CD4-positive, alpha-beta T cell treated with Interleukin-1 beta for 1 hour (primary cell): ENCODE data around the gene MED26.
"Not testable (repeated sequence)": the region's sequence is repeated elsewhere in the genome, so short reads cannot be mapped to it uniquely, and the experiment has no call there.

Experiments
- DNase-seq, 2 donors: peaks; one replicate each; pipeline ENCODE4 v3.0.0-alpha.2; 2020 to 2022

Gene MED26

DNA sequence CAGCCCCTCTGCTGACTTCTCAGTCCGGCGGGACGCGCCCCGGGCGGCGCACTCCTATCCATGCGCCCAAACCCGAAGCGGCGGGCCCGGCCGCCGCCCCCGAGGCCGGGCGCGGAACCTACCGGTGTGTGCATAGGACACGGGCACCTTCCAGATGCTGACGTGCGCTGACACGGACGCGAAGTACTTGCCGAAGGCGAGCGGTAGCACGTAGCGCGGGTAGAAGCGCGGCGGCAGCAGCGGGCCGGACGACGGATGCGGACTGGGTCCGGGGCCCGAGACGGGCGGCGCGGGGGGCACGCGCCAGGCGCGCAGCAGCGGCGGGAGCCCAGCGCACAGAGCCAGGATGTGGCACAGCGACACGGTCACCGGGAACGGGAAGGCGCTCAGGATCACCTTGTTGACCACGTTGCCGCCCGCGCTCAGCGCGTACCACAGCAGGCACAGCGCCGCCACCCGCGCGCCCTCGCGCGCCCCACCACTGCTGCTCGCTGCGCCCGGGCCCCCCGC lies 56.1 kb downstream of the MED26 start:
- peak; percentile 40 to 50 for DNase-seq

GRCh38 chr19:16571283-16571682 lies 56.7 kb downstream of the MED26 start:
- DNase-seq: peak in 1 of 2 donors; percentile 33

DNA sequence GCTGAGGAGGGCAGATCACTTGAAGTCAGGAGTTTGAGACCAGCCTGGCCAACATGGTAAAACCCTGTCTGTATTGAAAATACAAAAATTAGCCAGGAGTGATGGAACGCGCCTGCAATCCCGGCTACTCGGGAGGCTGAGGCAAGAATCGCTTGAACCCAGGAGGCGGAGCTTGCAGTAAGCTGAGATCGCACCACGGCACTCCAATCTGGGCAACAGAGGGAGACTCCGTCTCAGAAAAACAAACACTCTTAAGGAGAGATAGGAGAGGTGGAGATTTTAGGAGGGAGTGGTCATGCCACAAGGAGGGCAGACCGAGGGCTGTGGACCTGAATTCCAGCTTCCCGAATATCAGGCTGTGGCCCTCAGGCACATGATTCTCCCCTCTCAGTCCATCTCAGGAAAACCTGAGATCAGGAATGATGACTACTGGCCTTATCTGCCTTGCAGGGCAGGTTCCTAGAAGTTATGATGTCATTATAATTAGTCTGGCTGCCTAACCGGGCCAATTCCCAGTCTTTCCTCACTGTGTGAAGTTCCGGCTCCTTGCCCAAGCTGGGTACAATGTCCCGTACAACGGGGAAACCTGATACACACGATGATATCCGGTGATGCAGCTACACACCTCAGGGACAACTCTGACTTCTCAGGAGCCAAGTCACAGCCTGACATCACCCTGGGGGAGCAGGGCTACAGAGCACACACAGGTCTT lies 58.2 kb downstream of the MED26 start:
- no peak for DNase-seq

GRCh38 chr19:16566702-16567101 lies 61.3 kb downstream of the MED26 start:
- no peak for DNase-seq

DNA sequence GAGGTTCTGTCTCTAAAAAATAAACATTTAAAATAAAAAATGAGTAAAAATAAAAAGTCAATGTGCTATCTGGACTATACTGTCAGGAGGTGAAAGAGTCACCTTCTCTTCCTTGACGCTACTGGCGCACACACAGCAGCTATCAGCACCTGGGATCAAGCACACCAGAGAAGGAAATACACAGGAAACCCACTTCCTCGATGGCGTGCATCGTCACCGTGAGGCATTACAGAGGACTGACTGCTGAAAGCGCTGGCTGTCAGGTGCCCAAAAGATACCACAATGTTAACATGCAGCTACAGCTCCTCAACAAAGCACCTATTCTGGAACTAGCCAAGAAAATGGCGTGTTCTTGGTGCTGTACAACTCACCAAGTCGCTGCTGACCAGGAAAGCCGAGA lies 61.8 kb downstream of the MED26 start:
- DNase-seq: peak; percentile 88 to 89

DNA sequence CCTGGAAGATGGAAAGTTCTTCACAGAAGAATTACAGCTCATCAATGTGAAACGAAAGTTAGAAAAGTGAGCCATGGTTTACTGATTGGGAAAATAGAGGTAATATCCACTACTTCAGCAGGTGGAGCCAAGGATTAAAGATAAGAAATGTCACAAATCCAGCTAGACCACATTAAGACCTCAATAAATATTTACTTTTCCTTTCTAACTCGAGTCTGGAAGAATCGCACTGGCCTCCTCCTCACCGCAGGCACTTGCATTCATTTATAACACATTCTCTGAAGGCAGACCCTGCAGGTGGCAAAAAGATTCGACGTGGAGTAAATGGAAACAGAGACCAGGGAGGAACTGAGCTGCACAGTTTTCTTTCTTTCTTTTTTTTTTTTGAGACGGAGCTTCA lies 63.2 kb downstream of the MED26 start:
- DNase-seq: no peak

- no peak for DNase-seq
Observed at GRCh38 chr19:16562608-16563025, 65.4 kb downstream of the MED26 start.

GRCh38 chr19:16561382-16561781 lies 66.6 kb downstream of the MED26 start:
- DNase-seq: no peak

GRCh38 chr19:16559780-16560276 lies 68.2 kb downstream of the MED26 start:
- no peak for DNase-seq

- DNase-seq: no peak
Observed at GRCh38 chr19:16554776-16555175, 73.2 kb downstream of the MED26 start.

- DNase-seq: not testable (repeated sequence)
Observed at GRCh38 chr19:16551902-16552301, 76.1 kb downstream of the MED26 start.

DNA sequence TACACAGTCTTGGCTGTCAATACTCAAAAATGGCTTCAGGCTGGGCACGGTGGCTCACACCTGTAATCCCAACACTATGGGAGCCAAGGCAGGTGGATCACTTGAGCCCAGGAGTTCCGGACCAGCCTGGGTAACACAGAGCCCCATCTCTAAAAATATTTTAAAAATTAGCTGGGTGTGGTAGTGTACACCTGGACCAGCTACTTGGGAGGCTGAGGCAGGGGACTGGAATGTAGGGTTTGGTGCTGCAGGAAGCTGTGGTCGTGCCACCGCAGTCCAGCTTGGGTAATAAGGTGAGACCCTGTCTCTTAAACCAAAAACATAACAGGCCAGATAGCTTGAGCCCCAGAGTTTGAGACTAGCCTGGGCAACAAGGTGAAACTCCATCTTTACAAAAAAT lies 79.0 kb downstream of the MED26 start:
- DNase-seq: no peak

DNA sequence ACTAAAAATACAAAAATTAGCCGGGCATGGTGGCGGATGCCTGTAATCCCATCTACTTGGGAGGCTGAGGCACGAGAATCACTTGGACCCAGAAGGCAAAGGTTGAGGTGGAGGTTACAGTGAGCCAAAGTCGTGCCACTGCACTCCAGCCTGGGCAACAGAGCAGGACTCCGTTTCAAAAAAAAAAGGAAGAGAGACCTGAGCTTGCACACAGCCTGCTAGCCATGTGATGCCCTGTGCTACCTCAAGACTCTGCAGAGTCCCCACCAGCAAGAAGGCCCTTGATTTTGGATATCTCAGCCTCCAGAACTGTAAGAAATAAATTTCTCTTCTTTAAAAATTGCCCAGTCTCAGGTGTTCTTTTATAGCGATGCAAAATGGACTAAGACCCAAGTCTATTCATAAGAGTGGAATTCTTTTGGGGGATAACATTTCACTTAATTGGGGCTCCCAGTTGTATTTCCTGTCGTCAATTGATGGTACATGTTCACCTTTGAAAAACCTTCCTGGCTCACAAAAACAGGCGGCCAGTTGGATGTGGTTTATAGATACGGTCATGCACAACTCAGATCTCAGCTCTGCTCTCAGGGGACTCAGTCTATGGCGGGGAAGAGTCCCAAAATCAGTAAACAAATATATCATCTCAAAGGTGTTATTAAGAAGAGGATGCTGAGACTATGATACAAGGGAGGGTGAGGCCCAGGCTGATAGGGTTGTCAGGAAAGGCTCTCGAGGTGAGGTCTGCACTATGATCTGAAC lies 83.4 kb downstream of the MED26 start:
- no peak for DNase-seq

DNA sequence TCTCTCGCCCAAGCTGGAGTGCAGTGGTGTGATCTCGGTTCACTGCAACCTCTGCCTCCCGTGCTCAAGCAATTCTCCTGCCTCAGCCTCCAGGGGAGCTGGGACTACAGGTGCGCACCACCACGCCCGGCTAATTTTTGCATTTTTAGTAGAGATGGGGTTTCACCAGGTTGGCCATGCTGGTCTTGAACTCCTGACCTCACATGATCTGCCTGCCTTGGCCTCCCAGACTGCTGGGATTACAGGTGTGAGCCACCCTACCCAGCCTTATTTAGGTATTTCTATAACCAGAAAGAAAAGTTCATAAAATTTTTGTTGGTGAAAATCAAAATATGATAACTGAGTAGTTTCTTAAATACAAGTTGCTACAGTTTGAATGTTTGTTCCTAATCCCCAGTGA lies 84.3 kb downstream of the MED26 start:
- not testable (repeated sequence) for DNase-seq

DNA sequence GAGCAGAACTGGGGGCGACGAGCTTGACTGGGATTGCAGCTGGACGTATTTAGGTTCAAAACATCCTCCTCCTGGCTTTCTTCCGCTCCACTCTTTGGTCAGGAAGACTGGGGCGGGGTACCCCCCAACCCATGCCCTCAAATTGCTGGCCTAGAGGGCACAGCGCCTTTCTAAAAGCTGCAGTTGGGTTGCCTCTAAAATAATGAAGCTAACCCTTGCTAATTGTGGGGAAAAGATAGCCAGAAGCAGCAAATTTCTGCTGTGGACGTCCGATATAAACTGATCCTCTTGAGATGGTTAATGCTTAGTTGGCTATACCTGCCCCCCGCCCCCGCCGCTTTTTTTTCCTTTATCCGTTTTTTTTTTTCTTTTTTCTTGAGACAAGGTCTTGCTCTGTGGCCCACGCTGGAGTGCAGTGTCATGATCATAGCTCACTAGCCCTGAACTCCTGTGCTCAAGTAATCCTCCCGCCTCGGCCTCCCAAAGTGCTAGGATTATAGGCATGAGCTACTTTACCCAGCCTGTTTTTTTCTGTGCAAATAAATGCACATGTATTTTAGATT lies 85.0 kb downstream of the MED26 start:
- no peak for DNase-seq

DNA sequence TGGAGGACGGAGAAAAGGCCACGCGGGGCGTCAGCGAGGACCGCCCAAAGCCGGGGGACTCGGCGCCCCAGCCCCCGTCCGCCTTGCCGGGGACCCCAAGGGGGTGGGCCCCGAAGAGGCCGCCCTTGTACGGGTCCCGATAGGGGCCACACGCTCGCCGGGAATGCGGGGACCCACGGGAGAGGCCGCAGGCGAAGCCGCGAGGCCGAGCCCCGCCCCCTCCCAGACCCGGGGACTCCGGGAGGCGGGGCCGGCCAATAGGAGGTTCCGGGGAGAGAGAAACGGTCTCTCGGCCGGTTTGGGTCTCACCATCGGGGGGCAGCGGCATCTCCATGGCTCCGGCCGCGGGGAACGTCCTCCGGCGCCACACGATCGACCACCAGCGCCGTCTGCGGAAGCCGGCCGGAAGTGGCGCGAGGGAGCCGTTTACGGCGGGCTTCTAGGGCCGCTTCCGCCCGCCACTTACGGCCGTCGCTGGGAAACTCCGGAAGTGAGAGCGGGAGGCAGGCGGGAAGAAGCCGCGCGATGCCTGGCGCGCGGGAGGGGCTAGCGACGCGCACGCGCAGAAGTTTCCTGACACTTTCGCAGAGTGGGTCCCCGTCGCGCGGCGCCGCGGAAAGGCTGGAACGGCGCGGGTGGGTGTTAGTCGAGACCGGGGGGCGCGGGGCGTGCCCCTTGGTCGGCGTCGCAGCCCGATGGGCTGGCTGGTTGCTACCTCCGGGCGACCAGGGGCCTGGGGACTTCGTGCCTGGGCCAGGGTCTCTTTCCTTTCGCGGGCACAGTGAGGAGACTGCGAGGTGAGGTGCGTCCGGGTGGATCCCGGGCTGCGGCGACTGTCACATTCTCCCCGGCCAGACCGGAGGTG lies 85.7 kb downstream of the MED26 start, which contains the start of gene CHERP:
CHERP (minus strand) TSS at position 393 of the 865 bp plus-strand sequence; CDS start at position 334, 59 bp downstream.
- DNase-seq: peak; percentile 94 to 95

DNA sequence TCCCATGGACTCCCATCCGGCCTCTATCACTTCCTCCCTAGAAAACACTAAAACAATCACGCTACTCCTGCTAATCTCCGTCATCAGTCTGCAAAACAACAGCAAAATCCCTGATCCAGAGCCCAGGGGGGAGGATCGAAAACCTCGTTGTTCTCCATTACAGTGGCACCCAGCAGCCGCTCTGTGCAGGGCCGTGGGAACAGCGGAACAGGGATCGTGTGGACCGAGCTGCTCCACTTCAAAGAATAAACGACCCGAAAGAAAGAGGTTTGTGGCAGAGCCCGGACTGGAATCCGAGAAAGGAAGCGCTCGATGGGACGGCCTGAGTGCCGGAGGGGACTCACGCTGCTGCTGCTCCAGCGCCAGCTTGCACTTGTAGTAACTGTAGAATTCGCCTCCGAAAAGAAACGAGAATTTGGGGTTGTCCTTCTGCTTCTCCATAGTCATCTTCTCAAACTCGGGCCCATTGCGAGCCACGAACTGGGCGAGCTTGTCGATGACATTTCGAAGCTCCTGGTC lies 86.4 kb downstream of the MED26 start:
- peak in 1 of 2 donors; percentile 14 for DNase-seq

GRCh38 chr19:16540948-16541347 lies 87.1 kb downstream of the MED26 start:
- no peak for DNase-seq

DNA sequence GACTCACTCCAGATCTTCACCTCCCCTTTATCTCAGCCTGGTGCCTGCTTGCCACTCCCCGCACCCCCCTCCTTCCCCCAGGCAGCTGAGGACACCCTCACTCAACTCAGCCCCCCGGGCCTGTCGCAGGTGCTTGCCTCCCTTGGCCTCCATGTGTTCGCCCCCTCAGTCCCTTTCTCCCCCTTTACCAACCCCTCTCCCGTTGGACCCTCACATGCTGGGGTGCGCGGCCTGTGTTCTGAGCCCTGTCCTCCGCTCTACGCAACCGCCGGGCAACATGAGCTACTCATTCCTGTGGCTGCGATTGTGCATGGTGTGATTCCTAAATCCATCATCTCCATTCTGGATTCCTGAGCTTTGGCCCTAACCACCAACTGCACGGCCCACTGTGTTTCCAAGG lies 90.9 kb downstream of the MED26 start:
- DNase-seq: no peak

GRCh38 chr19:16536130-16536529 lies 91.9 kb downstream of the MED26 start:
- DNase-seq: no peak

- DNase-seq: no peak
Observed at GRCh38 chr19:16535381-16535780, 92.6 kb downstream of the MED26 start.
